SK-N-SH treated with all-trans-retinoic acid at 6 μM for 48 hours (cell line): ENCODE measurements around the gene MT1H.

Experiments
- ATAC-seq: fragments of 200-7000 bp; cut with Tn5 transposase; 3 replicates; pipeline ENCODE4 v1.9.1; 2020; ENCODE audit warnings: mild to moderate bottlenecking, moderate library complexity
- ARNTL ChIP-seq: fragments of 450-650 bp; formaldehyde crosslinking; IDR thresholded peaks from 2 replicates; pipeline ENCODE4 v1.5.0; 2020; ENCODE audit warnings: low read depth, mild to moderate bottlenecking, moderate library complexity, borderline replicate concordance
- BACH2 ChIP-seq: fragments of 250-450 bp; sonication (Bioruptor Pico); IDR thresholded peaks from 2 replicates; pipeline ENCODE4 v1.9.0; 2021; ENCODE audit warnings: mild to moderate bottlenecking, borderline replicate concordance
- CSDC2 ChIP-seq: fragments of 250-450 bp; sonication (Bioruptor Pico); IDR thresholded peaks from 2 replicates; pipeline ENCODE4 v1.5.0; 2020; ENCODE audit warnings: mild to moderate bottlenecking, moderate library complexity
- ESRRG ChIP-seq: fragments of 250-450 bp; sonication (Bioruptor Pico); IDR thresholded peaks from 2 replicates; pipeline ENCODE4 v1.6.1; 2021; ENCODE audit warnings: mild to moderate bottlenecking
- GLIS3 ChIP-seq: fragments of 250-450 bp; sonication (Bioruptor Pico); IDR thresholded peaks from 2 replicates; pipeline ENCODE4 v1.5.0; 2020; ENCODE audit warnings: mild to moderate bottlenecking, moderate library complexity
- ISL1 ChIP-seq: fragments of 250-450 bp; sonication (Bioruptor Pico); IDR thresholded peaks from 2 replicates; pipeline ENCODE4 v2.1.2; 2022; ENCODE audit warnings: mild to moderate bottlenecking, moderate library complexity
- OSR1 ChIP-seq: fragments of 250-450 bp; sonication (Bioruptor Pico); IDR thresholded peaks from 2 replicates; pipeline ENCODE4 v1.8.0; 2022; ENCODE audit warnings: moderate library complexity, mild to moderate bottlenecking, inconsistent platforms
- RARB ChIP-seq: fragments of 250-450 bp; sonication (Bioruptor Pico); IDR thresholded peaks from 2 replicates; pipeline ENCODE4 v1.8.0; 2021; ENCODE audit warnings: mild to moderate bottlenecking, moderate library complexity
- SNAI2 ChIP-seq: fragments of 250-450 bp; sonication (Bioruptor Pico); IDR thresholded peaks from 2 replicates; pipeline ENCODE4 v1.5.0; 2020; ENCODE audit warnings: mild to moderate bottlenecking, moderate library complexity
- TCF4 ChIP-seq: fragments of 250-450 bp; sonication (Bioruptor Pico); IDR thresholded peaks from 2 replicates; pipeline ENCODE4 v1.8.0; 2021; ENCODE audit warnings: mild to moderate bottlenecking, moderate library complexity, borderline replicate concordance
- TOX ChIP-seq: fragments of 250-450 bp; sonication (Bioruptor Pico); IDR thresholded peaks from 2 replicates; pipeline ENCODE4 v1.8.0; 2021; ENCODE audit warnings: mild to moderate bottlenecking, moderate library complexity, borderline replicate concordance
- ZC3H10 ChIP-seq: fragments of 250-450 bp; sonication (Bioruptor Pico); IDR thresholded peaks from 2 replicates; pipeline ENCODE4 v1.5.1; 2021; ENCODE audit warnings: mild to moderate bottlenecking, moderate library complexity
- ZFP3 ChIP-seq: fragments of 250-450 bp; sonication (Bioruptor Pico); IDR thresholded peaks from 2 replicates; pipeline ENCODE4 v1.5.0; 2020; ENCODE audit warnings: mild to moderate bottlenecking, moderate library complexity
- ZFP30 ChIP-seq: fragments of 450-650 bp; formaldehyde crosslinking; IDR thresholded peaks from 2 replicates; pipeline ENCODE4 v1.5.0; 2022; ENCODE audit warnings: mild to moderate bottlenecking, moderate library complexity
- ZNF565 ChIP-seq: fragments of 450-650 bp; formaldehyde crosslinking; conservative IDR thresholded peaks from 2 replicates; pipeline ENCODE4 v1.5.0; 2020; ENCODE audit warnings: low read depth, mild to moderate bottlenecking, moderate library complexity
- ZNF70 ChIP-seq: fragments of 450-650 bp; formaldehyde crosslinking; IDR thresholded peaks from 2 replicates; pipeline ENCODE4 v1.5.0; 2020; ENCODE audit warnings: mild to moderate bottlenecking, moderate library complexity
- ZNF8 ChIP-seq: fragments of 450-650 bp; formaldehyde crosslinking; IDR thresholded peaks from 2 replicates; pipeline ENCODE4 v1.5.0; 2020; ENCODE audit warnings: mild to moderate bottlenecking, moderate library complexity
- TF ChIP-seq, protein P1 (sequence below): fragments of 250-450 bp; sonication (Bioruptor Pico); IDR thresholded peaks from 2 replicates; pipeline ENCODE4 v1.5.1; 2021; ENCODE audit warnings: mild to moderate bottlenecking, moderate library complexity
- TF ChIP-seq, protein P2 (sequence below): fragments of 250-450 bp; sonication (Bioruptor Pico); IDR thresholded peaks from 2 replicates; pipeline ENCODE4 v1.5.0; 2020; ENCODE audit warnings: mild to moderate bottlenecking, moderate library complexity
- TF ChIP-seq, protein P3 (sequence below): fragments of 250-450 bp; sonication (Bioruptor Pico); IDR thresholded peaks from 2 replicates; pipeline ENCODE4 v1.5.1; 2020; ENCODE audit warnings: low read depth, mild to moderate bottlenecking, moderate library complexity
- TF ChIP-seq, protein P4 (sequence below): fragments of 250-450 bp; sonication (Bioruptor Pico); IDR thresholded peaks from 2 replicates; pipeline ENCODE4 v1.8.0; 2021; ENCODE audit warnings: low read depth, mild to moderate bottlenecking, moderate library complexity, borderline replicate concordance
- TF ChIP-seq, protein P5 (sequence below): fragments of 250-450 bp; sonication (Bioruptor Pico); IDR thresholded peaks from 2 replicates; pipeline ENCODE4 v1.8.0; 2020; ENCODE audit warnings: mild to moderate bottlenecking, moderate library complexity, borderline replicate concordance

The MT1H gene

DNA sequence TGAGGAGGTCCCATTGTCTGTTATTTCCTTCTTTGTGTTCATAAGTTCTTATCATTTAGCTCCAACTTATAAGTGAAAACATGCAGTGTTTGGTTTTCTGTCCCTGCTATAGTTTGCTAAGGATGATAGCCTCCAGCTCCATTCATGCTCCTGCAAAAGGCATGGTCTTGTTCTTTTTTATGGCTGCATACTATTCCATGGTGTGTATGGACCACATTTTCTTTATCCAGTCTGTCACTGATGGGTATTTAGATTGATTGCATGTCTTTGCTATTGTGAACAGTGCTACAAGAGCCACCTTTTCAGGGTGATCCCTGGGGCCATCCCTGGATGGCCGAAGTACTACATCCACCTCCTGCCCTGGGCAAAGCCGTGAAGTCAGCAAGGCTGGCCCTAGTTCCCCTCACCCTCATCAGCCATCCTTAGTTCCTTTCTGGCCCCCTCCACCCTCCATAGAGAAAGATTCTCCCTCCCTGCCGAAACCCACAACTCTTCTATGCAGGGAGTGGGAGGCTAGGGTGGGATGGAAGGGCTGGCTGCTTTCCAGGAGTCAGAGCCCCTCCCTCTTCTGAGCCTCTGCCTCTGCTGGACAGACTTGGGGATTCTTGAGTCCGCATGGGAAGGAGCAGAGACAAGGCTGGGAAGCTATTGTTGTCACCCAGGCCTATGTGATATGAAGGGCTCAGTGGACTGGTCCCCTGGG lies 21.0 kb downstream of the MT1H start:
- no peak for TF ChIP-seq OSR1 (CRISPR knock-in tag)
- no peak for TF ChIP-seq GLIS3 (CRISPR knock-in tag)
- no peak for TF ChIP-seq TCF4 (CRISPR knock-in tag)
- TF ChIP-seq RARB (CRISPR knock-in tag), result no peak
- no peak for TF ChIP-seq ARNTL (CRISPR knock-in tag)
- no peak for TF ChIP-seq ESRRG
- no peak for TF ChIP-seq ZNF565
- TF ChIP-seq, protein P1, sequence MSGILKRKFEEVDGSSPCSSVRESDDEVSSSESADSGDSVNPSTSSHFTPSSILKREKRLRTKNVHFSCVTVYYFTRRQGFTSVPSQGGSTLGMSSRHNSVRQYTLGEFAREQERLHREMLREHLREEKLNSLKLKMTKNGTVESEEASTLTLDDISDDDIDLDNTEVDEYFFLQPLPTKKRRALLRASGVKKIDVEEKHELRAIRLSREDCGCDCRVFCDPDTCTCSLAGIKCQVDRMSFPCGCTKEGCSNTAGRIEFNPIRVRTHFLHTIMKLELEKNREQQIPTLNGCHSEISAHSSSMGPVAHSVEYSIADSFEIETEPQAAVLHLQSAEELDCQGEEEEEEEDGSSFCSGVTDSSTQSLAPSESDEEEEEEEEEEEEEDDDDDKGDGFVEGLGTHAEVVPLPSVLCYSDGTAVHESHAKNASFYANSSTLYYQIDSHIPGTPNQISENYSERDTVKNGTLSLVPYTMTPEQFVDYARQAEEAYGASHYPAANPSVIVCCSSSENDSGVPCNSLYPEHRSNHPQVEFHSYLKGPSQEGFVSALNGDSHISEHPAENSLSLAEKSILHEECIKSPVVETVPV, result no peak
- TF ChIP-seq ISL1 (CRISPR knock-in tag), result no peak
- TF ChIP-seq TOX (CRISPR knock-in tag), result no peak
- no peak for TF ChIP-seq ZNF70 (CRISPR knock-in tag)
- no peak for TF ChIP-seq BACH2 (CRISPR knock-in tag)
- TF ChIP-seq ZC3H10, result no peak
- TF ChIP-seq, protein P2, sequence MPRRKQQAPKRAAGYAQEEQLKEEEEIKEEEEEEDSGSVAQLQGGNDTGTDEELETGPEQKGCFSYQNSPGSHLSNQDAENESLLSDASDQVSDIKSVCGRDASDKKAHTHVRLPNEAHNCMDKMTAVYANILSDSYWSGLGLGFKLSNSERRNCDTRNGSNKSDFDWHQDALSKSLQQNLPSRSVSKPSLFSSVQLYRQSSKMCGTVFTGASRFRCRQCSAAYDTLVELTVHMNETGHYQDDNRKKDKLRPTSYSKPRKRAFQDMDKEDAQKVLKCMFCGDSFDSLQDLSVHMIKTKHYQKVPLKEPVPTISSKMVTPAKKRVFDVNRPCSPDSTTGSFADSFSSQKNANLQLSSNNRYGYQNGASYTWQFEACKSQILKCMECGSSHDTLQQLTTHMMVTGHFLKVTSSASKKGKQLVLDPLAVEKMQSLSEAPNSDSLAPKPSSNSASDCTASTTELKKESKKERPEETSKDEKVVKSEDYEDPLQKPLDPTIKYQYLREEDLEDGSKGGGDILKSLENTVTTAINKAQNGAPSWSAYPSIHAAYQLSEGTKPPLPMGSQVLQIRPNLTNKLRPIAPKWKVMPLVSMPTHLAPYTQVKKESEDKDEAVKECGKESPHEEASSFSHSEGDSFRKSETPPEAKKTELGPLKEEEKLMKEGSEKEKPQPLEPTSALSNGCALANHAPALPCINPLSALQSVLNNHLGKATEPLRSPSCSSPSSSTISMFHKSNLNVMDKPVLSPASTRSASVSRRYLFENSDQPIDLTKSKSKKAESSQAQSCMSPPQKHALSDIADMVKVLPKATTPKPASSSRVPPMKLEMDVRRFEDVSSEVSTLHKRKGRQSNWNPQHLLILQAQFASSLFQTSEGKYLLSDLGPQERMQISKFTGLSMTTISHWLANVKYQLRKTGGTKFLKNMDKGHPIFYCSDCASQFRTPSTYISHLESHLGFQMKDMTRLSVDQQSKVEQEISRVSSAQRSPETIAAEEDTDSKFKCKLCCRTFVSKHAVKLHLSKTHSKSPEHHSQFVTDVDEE (CRISPR knock-in tag), result no peak
- ATAC-seq, result no peak

DNA sequence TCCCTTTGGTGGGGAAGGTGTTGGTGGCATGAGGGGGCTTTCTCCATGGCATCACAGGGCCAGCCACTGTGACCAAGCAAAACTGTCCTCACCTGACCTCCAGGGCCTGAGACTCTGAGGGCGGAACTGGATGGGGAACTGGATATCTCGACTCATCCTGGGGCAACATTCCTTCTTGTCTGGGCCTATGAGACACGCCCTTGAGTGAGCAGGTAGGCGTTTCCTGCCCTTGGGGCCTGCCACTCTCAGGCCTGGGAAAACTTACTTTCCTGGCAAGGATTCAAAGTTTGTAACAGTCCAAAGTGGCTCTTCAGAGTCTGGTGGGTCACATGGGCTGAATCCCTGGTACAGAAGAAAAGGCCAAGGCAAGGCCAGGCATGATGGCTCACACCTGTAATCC lies 22.3 kb downstream of the MT1H start:
- TF ChIP-seq TCF4 (CRISPR knock-in tag) (no peak), RARB (CRISPR knock-in tag) (no peak), BACH2 (CRISPR knock-in tag) (no peak), ZC3H10 (no peak), OSR1 (CRISPR knock-in tag) (no peak), TOX (CRISPR knock-in tag) (no peak), ISL1 (CRISPR knock-in tag) (no peak), ZNF70 (CRISPR knock-in tag) (no peak), ARNTL (CRISPR knock-in tag) (no peak), ZFP30 (CRISPR knock-in tag) (no peak), ZNF8 (CRISPR knock-in tag) (no peak), SNAI2 (CRISPR knock-in tag) (no peak), ZFP3 (no peak), GLIS3 (CRISPR knock-in tag) (no peak), CSDC2 (no peak)
- TF ChIP-seq, protein P3, sequence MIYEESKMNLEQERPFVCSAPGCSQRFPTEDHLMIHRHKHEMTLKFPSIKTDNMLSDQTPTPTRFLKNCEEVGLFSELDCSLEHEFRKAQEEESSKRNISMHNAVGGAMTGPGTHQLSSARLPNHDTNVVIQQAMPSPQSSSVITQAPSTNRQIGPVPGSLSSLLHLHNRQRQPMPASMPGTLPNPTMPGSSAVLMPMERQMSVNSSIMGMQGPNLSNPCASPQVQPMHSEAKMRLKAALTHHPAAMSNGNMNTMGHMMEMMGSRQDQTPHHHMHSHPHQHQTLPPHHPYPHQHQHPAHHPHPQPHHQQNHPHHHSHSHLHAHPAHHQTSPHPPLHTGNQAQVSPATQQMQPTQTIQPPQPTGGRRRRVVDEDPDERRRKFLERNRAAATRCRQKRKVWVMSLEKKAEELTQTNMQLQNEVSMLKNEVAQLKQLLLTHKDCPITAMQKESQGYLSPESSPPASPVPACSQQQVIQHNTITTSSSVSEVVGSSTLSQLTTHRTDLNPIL, result no peak
- TF ChIP-seq, protein P4, sequence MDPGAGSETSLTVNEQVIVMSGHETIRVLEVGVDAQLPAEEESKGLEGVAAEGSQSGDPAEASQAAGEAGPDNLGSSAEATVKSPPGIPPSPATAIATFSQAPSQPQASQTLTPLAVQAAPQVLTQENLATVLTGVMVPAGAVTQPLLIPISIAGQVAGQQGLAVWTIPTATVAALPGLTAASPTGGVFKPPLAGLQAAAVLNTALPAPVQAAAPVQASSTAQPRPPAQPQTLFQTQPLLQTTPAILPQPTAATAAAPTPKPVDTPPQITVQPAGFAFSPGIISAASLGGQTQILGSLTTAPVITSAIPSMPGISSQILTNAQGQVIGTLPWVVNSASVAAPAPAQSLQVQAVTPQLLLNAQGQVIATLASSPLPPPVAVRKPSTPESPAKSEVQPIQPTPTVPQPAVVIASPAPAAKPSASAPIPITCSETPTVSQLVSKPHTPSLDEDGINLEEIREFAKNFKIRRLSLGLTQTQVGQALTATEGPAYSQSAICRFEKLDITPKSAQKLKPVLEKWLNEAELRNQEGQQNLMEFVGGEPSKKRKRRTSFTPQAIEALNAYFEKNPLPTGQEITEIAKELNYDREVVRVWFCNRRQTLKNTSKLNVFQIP, result no peak
- TF ChIP-seq, protein P1, result no peak
- TF ChIP-seq, protein P5, sequence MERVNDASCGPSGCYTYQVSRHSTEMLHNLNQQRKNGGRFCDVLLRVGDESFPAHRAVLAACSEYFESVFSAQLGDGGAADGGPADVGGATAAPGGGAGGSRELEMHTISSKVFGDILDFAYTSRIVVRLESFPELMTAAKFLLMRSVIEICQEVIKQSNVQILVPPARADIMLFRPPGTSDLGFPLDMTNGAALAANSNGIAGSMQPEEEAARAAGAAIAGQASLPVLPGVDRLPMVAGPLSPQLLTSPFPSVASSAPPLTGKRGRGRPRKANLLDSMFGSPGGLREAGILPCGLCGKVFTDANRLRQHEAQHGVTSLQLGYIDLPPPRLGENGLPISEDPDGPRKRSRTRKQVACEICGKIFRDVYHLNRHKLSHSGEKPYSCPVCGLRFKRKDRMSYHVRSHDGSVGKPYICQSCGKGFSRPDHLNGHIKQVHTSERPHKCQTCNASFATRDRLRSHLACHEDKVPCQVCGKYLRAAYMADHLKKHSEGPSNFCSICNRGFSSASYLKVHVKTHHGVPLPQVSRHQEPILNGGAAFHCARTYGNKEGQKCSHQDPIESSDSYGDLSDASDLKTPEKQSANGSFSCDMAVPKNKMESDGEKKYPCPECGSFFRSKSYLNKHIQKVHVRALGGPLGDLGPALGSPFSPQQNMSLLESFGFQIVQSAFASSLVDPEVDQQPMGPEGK (CRISPR knock-in tag), result no peak
- peak; percentile 85 for ATAC-seq
